ENCODE data around the gene CEBPZ.

CEBPZ gene

DNA sequence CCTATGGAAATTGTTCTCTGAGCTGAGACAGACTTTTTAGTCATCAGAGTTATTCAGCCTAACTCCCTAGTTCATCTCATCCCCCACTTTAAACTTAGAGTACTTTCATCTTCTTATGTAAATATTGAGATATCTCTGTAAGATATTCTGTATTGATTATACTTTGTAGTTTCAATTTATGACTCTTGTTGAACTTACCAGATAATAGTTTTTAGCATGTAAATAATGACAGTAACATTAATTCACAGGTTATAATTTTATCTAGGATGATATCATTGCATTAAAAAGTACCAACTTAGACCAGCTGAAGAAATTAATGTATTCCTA lies 59.8 kb downstream of the CEBPZ start:
- FAIRE-seq = no peak

DNA sequence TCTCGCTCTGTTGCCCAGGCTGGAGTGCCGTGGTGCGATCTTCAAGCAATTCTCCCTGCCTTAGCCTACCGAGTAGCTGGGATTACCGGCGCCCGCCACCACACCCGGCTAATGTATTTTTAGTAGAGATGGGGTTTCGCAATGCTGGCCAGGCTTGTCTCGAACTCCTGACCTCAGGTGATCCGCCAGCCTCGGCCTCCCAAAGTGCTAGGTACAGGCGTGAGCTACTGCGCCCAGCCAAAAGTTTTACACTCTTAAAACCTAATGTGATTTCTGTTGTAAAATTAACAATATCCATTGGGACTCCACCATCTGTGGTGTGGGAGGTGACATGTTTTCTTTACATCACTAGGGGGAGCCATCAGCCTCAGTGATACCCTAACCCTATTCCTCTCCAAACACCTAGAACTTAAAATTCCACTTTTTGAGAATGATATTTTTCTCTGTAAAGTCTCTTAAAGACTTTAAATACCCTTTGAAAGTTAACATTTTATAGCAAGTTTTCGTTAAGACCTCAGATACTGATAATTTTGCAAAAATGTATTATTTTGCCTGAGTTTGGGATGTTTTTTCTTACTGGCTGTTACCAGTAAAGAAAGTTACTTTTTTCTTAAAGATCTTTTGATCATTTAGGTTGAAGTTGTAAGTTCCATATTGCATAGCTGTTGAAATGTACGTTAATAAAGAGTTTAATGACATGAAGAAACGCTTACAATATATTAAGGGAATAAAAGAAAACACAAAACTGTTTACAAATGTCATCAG lies 63.0 kb downstream of the CEBPZ start:
- FAIRE-seq = peak; percentile 94

DNA sequence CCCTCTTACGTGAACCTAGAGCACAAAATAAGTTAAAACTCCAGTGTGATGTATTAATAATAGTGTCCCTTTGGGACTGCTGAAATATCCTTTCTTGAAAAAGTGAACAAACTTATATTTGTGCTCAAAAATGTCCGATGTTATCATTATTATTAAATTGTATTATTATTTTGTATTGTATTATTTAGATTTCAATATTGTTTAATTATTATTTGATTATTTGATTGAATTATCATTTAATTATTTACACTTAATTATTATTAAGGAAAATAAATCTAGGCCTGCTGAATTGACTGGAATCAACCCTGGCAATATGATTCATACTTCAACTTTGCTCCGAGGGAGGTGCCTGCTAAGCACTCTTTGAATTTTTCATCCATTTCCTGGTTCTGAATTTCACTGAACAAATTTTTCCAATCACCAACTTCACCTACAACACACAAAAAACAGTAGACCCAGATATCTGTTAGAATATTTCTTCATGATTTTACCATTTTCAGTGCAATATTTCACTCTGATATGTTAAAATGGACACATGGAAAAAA lies 63.7 kb downstream of the CEBPZ start:
- FAIRE-seq = peak; percentile 75

DNA sequence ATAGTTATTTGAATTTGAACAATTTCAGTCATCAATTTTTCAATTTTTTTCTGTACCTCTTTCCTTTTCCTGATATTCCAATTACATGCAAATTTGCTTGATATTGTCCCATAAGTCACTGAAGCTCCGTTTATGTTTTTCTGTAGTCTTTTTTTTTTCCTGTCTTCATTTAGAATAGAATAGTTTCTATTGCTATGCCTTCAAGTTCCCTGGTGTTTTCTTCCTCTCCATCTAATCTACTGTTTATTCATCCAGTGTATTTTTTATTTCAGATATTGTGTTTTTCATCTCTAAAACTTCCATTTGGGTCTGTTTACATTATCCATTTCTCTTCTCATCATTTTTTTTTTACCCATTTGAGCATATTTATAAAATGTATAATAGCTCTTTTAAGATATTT lies 66.6 kb downstream of the CEBPZ start:
- FAIRE-seq = no peak

DNA sequence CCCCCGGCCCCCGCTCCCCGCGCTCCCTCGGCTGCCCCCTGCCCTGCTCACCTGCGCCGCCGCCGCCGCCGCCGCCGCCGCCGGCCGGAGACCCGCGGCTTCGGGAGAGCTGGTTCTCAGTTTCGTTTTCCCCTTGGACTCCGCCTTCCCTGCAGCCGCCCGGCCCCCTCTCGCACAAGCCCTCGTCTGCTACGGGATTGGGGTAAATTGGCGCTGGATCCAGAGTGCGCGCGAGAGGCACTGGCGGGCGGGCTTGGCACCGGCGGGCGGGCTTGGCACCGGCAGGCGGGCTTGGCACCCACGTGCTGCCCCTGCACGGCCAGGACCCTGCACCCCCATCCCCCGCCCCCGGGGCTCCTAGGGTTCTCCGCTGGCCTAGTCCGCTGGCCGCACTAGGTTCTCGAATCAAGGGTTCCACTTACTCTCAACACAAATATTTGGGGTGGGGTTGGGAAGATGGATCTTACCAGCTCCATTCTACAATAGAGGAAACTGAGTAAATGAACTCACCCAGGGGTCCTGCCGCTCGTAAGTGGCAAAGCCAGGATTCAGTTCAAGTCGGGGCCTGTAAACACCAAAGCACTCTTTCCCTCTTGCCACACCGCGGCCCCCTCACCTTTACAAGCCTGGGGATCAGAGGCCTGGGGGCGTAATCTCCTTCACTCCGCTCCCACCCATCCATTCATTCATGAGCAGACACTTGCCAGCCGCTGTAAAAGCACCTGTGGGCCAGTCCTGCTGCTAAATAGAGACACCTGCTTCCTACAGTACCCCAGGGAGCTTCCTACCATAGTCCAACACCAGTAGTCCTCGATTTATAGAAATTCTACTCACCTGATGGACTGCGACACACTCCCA lies 74.3 kb downstream of the CEBPZ start, which contains the start of gene EIF2AK2:
Gene EIF2AK2, minus strand, starts transcription at position 124 of the 858 bp plus-strand sequence. CDS start 9,174 bp downstream, outside the sequence.
- FAIRE-seq = no peak

DNA sequence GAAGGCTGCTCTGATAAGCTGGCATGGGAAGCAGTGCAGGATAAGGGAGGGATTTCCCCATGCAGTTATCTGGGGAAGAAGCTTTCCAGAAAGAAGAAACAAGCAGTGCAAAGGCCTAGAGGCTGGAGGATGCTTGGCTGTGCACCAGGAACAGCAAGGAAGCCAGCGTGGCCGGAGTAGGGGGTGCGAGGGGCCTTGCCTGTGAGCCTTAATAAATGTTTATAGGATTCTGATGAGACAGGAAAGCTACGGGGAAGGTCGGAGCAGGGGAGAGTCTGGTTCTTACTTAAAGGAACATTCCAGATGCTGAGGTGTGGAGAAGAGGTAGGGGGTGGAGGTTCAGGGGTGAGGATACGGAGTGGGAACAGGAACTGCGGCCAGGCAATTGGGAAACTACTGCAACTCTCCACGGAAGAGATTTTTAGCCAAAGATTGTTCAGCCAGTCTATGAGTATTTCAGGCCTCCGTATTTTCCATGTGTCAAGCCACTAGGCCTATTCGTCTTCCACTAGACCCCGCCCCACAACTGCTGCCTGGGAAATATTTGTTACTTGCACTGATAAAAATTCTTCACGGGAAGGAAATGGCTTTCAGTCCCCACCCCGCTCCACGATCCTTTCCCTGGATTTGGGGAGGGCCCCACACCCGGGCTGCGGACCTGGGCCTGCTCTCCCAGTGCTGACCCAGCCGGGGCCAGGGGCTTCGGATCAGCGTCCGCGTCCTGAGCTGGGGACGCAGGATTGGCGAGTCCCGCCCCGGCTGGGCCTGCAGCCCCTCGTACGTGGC lies 75.1 kb downstream of the CEBPZ start:
- no peak for FAIRE-seq

DNA sequence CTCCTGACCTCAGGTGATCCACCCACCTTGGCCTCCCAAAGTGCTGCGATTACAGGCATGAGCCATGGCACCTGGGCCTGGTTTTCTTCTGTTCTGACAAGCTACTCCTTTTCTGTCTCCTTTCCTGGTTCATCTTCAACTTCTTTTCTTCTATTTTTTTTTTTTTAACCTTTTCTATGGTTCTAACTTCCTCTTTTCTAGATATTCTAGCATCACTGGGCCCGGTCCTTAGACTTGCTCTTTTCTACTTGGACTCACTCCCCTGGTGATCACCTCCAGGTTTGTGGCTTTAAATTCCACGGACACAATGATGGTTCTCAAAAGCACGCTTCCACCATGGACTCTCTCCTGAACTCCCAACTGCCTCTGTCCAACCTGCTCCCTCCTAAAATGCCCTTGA lies 76.6 kb downstream of the CEBPZ start:
- no peak for FAIRE-seq

DNA sequence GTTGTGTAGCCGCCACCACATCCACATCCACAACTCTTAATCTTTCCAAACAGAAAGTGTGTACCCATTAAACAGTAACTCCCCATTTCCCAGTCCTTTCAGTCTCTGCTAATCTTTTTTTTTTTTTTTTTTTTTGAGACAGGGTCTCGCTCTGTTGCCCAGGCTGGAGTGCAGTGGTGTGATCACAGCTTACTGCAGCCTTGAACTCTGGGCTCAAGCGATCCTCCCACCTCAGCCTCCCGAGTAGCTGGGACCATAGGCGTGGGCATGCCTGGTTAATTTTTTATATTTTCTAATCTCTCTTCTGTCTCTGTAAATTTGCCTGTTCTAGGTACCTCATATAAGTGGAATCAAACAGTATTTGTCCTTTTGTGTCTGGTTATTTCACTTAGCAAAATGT lies 78.2 kb downstream of the CEBPZ start:
- FAIRE-seq = no peak

Data from TTC549 (cell line).